HG02678 (cell line): Measurements from ENCODE around the gene MSL3B.

Source experiments
- ATAC-seq: cut with Tn5 transposase; IDR thresholded peaks from one replicate; pipeline ENCODE4 v1.9.1; 2021; ENCODE audit warnings: mild to moderate bottlenecking, moderate library complexity; ENCODE audit not compliant: unreplicated experiment

MSL3B gene

GRCh38 chr2:233853883-233854240, 14.3 kb downstream of the MSL3B start:
- no peak for ATAC-seq

- ATAC-seq = no peak
These were observed 14.8 kb downstream of the MSL3B start for GRCh38 chr2:233853353-233853752.

GRCh38 chr2:233852056-233852455, 16.1 kb downstream of the MSL3B start:
- no peak for ATAC-seq

- ATAC-seq = no peak
These were observed 17.0 kb downstream of the MSL3B start for GRCh38 chr2:233851169-233851568.

GRCh38 chr2:233850745-233851144, 17.4 kb downstream of the MSL3B start:
- ATAC-seq = no peak

- ATAC-seq = no peak
These were observed 18.4 kb downstream of the MSL3B start for GRCh38 chr2:233849607-233850271.

DNA sequence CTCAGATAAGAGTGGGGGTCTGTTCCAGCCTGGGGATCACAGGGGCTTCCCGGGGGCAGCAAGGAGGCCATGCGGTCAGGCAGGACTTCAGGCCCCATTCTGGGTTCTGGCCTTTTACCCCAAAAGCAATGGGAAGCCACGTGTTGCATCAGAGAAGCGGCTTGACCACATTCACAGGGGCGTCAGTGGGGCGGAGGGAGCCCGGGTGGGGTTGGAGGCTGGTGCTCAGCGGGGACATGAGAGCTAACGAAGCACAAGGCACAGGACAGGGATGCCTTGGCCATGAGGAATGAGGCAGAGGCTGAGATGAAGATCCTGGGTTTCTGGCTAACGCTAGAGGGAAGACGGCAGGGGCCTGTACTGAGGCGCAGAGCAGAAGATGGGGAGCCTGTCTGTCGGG, 19.9 kb downstream of the MSL3B start:
- ATAC-seq = no peak

DNA sequence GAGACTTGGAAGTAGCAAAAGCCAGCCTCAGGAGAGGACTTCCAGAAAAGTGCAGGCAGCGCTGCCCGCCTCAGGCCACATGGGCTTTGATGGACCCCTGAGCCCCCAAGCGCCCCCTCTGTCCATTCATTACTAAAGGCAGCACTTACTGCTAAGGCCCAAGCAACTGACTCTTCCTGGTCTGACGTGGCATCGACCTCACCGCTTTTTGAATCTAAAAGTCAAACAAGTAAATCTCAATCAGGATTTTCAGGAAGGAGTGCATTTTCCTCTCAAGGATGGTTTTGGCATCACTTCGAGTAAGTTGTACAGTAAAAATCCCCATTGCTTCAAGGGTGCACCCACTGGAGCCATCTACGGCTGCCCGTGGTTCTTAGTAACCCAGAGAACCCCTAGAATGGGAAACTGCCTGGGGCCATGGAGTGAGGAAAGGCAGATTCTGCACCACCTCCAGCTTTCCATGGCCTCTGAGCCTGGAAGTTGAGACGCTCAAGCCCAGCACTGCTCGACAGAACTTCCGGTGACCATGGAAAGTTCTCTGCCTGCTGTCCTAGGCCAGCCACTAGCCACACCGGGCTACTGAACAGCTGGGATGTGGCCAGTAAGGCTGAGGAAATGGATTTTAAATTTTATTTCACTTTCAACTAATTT, 20.8 kb downstream of the MSL3B start:
- no peak for ATAC-seq

DNA sequence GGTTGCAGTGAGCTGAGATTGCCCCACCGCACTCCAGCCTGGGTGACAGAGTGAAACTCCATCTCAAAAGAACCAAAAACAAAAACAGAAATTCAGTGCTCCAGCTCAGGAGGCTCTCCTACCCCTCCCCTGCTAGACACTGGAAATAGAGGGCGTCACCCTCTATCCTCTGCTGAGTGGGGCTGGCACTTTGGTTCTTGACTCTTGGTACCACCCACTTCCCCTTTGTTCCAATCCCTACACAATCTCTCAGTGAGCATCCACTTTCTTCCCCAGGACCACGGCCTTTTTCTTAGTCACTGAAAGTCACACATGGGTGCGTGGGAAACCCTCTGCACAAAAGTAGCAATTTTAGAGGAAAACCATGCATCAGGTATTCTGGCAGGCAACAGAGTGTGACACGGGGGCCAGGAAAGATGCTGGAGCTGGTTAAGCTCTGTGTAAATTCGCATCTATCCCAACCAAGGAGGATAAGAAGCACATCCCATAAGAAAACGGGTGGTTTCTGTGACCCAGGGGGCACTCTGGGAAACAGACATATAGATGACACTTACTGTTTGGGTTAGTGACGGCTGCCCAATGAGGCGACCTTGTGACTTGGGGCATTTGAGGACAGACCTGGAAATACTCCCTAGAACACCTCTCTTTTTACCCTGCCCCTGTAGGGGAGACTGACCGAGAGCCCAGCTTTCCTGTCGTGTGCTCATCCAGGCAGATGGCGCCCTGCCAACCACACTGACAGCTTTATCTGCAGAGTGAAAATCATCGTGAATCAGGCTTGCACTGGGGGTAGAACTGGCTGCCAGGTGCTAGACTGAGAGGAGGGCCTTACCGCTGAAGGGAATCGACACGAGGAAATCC, 21.6 kb downstream of the MSL3B start:
- no peak for ATAC-seq

DNA sequence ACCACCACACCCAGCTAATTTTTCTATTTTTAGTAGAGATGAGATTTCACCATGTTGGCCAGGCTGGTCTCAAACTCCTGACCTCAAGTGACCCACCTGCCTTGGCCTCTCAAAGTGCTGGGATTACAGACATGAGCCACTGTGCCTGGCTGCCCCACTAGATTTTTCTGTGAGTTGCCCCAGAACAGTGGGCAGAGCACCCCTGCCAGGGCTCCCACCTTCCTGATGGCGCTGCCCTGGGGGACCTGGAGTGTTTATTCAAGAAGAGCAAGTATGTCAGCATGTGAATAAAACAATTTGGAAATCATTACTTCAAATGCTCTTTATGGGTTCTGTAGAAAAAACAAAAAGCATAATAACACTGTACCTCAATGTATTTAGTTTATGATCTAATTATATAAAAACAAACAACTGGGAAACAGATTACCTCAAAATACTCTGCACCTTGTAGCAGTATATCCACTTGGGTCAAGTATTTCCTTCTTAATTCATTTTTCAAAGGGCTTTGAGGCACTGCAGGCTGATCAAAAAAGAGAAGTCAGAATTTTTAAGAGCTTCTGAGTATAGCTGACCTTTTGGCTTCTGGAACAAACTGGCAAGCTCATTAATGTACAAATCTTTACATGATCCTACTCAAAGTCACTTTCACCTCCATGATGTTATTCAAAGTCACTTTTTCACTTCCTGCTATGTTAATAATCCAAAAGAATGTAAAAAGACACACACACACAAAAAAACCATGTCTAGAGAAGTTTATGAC, 22.7 kb downstream of the MSL3B start:
- ATAC-seq = no peak

DNA sequence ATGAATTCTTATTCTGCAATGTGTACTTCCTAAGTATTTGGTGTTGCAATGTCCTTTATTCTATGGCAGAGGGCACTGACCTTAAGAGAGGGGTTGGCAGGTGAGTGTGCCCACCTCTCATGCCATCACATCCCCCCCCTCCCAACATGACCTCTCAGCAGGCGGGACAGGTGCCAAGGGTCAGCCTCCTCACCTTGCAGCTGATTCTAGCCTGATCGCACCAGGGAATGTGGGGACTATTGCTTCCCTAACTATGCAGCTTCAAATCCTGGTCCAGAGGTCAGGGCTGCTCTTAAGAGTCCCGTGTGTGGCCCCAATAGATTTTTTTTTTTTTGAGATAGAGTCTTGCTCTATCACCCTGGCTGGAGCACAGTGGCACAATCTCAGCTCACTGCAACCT, 23.4 kb downstream of the MSL3B start:
- ATAC-seq = no peak

DNA sequence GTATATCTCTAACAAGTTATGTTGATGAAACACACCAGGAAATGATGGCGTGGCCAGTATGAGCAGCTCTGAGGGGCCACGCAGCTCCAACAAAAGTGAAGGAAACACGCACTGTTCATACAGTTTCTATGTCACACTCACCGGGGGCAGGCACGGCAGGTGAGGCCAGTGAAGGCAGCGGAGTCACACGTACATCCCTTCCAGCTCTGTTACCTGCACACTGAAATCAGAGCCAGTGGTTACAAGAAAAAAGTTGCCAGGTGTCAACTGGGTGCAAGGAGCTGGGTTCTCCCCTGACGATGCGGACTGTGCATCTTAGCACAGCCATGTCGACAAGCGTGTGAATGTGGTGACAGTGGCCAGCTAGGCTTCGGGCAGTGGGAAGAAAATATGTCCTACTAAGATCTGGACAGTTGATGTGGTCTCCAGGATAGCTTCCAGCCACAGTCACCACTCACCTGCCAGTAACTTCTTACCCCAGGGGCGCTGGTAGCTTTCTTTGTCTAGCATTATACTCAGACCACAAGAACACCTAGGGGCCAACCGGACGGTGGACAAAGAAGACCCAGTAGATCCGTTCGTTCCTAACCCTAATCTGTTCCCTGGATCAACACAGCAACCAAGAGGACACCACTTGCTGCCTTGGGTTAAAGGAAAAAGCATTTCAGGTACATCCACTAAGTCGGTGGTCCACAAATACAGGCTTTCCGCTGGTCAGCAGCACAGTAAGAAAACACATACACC, 23.9 kb downstream of the MSL3B start:
- ATAC-seq = no peak

- ATAC-seq = no peak
These were observed 27.0 kb downstream of the MSL3B start for GRCh38 chr2:233841183-233841582.

GRCh38 chr2:233840520-233840919, 27.7 kb downstream of the MSL3B start:
- ATAC-seq = no peak

DNA sequence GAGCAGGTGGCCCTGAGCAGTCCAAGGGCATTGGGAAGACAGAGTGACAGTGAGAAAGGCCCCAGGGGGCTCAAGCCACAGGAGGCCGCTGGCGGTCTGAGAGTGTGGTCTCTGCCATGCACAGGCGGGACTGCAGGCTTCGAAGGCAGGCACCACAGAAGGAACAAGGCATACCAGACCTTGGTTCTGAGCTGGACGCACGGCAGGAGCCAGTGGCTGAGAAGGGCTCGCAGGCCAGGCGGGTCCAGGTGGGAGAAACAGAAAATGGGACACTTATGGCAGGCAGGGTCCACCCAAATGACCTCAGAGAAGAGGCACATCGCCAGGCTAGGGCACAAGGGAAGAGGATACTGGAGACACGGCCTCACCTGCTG, 28.8 kb downstream of the MSL3B start:
- ATAC-seq = no peak

GRCh38 chr2:233838726-233839446, 29.3 kb downstream of the MSL3B start:
- no peak for ATAC-seq

GRCh38 chr2:233838251-233838650, 29.9 kb downstream of the MSL3B start:
- ATAC-seq = no peak

DNA sequence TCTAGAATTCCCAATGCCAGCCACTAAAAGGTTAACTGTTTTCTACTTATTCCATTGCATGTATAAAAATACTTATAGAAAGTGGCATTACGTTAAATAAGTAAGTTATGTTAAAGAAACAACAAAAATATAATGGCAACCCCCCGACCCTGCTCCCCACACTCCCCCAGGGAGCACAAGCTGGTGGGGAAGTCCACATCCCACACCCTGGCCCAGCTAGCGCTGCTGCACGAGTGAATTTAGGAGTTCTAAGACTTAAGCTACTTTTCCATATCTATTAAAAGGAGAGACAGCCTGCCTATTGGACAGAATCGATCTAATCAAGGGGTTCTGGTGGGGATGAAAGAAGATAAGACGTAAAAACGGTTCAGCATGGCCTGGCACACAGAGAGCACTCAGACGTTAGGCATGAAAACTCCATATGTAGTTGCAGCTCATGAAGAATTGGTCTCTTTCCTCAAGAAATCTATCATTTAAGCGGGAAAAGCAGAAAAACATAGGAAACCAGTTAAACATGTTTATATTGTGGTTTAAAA, 30.4 kb downstream of the MSL3B start:
- ATAC-seq = no peak

DNA sequence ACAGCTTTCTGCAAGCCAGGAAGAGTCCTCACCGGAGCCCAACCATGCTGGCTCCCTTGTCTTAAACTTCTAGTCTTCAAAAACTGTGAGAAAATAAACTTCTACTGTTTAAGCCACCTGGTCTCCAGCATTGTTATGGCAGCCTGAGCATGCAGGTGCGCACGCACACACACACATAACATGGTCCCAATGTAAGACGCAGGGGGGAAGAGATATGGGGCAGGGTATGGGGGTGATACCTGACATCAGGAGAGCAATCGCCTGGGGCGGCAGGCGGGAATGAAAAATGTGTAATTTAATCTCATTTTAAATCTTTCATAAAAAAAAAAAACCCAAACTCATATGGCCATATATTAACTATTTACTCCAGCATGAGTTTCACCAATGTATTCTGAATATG, 31.8 kb downstream of the MSL3B start:
- no peak for ATAC-seq
